Mononuclear cell (primary cell): ENCODE results near the gene WBP2. TPM values are rescaled to one million over a fixed set of nuclear protein-coding genes. Genes with fewer than 3 reads are reported as not detected.
A peak's percentile ranks its signal among the peaks of the same experiment; 100 is the strongest.
"Not testable (repeated sequence)": the region's sequence is repeated elsewhere in the genome, so short reads cannot be mapped to it uniquely, and the experiment has no call there.

Source experiments
- H3K27me3 ChIP-seq: 2 replicates; pipeline ENCODE4 v1.6.0; 2011; ENCODE audit warnings: low read length, control low read depth; ENCODE audit not compliant: insufficient read depth
- H3K4me1 ChIP-seq: 2 replicates; pipeline ENCODE4 v1.5.1; 2011; ENCODE audit warnings: mild to moderate bottlenecking, low read length, control low read depth; ENCODE audit not compliant: insufficient read depth
- H3K4me3 ChIP-seq: 2 replicates; pipeline ENCODE4 v1.5.1; 2011; ENCODE audit warnings: mild to moderate bottlenecking, low read length, moderate library complexity
- H3K9me3 ChIP-seq: 2 replicates; pipeline ENCODE4 v1.5.1; 2011; ENCODE audit warnings: low read depth, mild to moderate bottlenecking, control low read depth, low read length
- total RNA-seq: library from RNA; depleted of rRNA; stranded (reverse); fragments of >200 nt; gene quantifications from one replicate; pipeline ENCODE4 v1.2.3, GENCODE V29; 2012

WBP2 gene
- total RNA-seq, 1 donor: 30.5 TPM

DNA sequence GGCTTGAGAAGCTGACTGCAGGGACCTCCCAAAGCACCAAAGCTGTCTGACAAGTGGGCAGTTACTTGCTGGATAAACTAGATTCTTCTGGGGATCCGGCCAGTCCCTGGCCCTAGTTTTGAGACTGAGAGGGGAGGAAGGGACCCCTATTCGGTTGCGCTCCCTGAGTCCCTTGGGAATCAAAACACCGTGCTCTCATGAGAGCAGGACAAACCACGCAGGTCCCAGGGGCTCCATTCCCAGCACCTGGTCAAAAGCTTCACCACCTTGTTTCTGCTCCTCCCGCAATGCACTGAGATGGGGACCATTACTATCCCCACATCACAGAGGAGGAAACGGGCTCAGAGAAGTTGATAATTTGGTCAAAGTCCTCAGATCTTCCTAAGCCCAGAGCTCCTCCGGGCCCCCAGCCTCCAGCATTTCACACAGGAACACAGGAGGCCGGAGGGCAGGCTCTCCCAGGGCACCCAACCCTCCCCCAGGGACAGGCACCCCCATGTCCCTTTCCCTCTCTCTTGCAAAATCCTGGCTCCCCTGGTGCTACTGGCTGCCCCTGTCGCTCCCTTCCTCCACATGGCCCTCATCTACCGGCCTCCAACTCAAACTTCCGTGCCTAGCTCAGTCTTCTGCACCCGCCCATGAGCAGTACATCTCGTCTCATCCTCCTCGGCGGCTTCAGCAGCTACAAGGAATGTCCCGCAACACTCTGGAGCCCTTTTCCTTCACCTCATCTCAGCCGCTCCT is 38.3 kb upstream of the WBP2 start:
- H3K4me1 ChIP-seq: peaks cover 20% of the 10 kb centered on the region
- H3K9me3 ChIP-seq: no peaks in the 10 kb centered on the region
- no peaks in the 10 kb centered on the region for H3K27me3 ChIP-seq
- H3K4me3 ChIP-seq: no peak overlapping the region

DNA sequence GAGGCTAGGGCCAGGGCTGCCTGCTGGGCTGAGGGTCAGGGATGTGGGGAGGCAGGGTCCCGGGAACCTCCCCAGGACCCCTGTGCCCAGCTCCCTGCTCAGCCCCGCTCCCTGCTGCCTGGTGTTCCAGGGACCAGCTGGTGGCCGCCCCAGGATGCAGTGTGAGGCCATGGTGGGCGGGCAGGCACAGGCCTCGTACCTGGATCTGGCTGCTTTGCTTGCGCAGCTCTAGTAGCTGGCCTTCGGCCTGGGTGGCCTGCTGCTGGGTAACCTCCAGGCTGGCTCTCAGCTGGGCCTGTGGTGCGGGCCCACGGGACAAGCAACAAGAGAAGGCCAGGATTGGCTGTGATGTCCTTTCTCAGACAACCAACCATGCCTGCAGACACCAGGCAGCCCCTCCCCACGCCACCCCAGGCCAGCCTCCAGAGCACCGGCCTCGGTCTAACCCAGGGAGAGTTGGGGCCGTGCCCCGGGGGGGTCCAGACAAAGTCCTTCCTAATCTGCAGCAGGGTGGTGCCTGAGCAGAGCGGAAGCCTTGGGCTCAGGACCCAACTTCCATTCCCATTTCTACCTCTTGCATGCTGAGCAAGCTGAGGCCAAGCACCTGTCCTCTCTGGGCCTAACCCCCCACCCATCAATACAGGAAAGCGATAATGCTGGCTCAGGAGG is 37.6 kb upstream of the WBP2 start:
- Histone ChIP-seq H3K27me3 (no peaks in the 10 kb centered on the region), H3K4me3 (no peak overlapping the region), H3K4me1 (peaks cover 20% of the 10 kb centered on the region), H3K9me3 (no peaks in the 10 kb centered on the region)

DNA sequence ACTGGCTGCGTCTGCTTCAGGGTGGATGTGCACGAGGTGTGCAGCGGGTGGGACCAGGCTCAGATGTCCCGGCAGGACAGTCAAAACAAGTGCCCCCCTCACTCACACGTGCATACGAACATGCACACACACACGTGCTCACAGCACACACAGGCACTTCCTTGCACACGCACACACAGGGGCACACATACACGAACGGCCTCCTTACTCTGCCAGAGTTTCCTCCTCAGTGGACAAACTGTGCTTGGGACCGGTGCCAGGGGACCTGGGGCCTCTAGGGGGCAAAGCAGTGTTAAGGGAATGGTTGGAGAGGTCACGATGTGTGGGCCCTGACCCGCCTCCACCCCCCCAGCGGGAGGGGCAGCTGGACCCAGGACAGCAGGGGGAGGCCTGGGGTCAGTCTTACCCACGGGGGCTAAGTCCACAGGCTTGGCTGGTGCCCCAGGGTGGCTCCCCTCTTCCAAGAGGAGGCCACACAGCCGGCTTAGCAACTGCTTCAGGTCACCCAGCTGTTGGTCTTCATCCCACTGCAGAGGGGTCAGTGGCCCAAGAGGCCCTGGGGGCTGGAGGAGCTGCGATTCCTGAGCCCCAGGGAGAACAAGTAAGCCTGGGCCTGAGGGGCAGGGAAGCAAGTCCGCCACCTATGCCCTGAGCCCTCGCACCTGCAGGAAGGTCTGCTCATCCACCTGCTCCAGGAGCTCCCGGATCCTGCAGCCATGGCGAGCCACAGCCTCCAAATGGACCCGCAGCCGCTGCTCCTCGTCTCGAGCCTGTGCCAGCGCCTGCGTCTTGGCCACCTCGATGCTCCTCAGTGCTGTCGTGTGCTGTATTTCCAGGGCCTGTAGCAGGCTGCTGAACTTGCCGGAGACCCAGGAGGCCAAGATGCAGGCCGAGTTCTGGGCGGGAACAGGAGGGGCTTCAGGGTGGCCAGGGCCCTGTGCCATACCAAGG is 36.7 kb upstream of the WBP2 start:
- Histone ChIP-seq H3K4me1 (peaks cover 14% of the 10 kb centered on the region), H3K27me3 (no peaks in the 10 kb centered on the region), H3K9me3 (no peaks in the 10 kb centered on the region), H3K4me3 (no peak overlapping the region)

DNA sequence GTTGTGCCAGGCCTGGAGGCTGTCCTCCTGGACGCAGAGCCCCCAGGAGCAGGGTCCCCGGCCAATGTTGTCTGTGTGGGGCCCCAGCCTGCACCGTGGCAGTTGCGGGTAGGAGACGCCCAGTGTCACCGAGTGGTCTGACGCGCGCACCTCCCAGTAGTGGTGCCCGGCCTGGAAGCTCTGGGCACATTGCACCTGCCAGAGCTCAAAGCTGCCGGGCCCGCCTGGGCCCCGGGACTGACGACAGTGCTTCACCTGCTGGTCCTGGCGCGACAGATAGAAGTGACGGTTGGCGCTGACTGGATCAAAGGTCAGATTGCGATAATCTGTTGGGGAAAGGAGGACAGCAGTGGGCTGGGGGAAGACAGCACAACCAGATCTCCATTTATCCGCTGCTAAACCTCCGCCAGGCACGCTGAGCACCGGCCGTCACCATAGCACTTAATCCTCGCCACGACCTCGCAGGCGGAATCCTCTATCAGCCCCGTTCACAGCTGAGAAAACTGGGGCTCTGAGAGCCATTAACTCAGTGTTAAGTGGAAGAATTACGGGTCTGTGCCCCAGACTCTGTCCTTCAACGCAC is 36.0 kb upstream of the WBP2 start:
- Histone ChIP-seq H3K9me3 (no peaks in the 10 kb centered on the region), H3K4me1 (peaks cover 14% of the 10 kb centered on the region), H3K4me3 (no peak overlapping the region), H3K27me3 (no peaks in the 10 kb centered on the region)

DNA sequence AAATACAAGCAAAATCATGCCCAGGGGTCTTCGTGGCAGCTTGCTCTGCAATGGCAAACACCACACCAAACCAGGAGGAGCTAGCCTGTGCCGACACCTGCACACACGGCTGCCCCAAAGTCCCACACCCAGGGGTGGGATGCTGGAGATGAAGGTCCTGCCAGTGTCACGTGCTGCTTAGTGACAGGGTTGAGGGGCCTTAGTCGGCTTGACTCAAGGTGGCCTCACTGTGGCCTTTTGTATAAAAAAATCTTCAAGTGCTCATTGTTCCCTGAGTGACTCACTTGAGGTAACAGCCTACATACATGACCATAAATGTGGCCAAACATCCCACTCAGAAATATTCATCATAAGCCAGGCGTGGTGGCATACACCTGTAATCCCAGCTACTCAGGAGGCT is 34.3 kb upstream of the WBP2 start:
- Histone ChIP-seq H3K4me3 (no peak overlapping the region), H3K9me3 (no peaks in the 10 kb centered on the region), H3K4me1 (peaks cover 11% of the 10 kb centered on the region), H3K27me3 (no peaks in the 10 kb centered on the region)

DNA sequence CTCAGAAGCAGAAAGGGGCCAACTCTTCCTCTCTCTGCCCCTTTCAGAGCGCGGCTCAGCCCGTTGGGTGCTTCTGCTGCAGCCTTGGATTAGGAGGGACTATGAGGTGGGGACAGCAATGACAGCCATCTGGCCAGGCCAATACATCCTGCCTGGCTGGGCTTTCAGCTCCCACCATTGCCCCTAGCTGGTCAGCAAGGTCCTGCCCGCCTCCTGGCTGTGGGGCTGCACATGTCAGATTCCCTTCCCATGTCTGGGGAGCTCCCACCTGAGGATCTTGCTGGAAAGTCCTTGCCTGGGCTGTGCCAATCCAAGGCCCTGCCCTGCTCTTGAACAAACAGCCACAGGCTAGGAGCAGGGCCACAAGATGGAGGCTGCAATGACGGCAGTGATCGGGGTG is 33.3 kb upstream of the WBP2 start:
- Histone ChIP-seq H3K27me3 (no peaks in the 10 kb centered on the region), H3K4me1 (peaks cover 11% of the 10 kb centered on the region), H3K9me3 (no peaks in the 10 kb centered on the region), H3K4me3 (no peak overlapping the region)

DNA sequence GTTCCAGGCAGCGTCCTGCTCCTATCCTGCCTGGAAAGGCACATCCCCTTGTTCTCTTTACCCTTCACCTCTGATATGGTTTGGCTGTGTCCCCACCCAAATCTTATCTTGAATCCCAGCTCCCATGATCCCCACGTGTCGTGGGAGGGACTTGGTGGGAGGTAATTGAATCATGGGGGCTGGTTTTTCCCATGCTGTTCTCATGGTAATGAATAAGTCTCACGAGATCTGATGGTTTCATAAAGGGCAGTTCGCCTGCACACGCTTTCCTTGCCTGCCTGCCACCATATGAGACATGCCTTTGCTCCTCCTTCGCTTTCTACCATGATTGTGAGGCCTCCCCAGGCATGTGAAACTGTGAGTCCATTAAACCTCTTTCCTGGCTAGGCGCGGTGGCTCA is 30.7 kb upstream of the WBP2 start:
- not testable (repeated sequence) for H3K4me3 ChIP-seq, H3K27me3 ChIP-seq, H3K9me3 ChIP-seq
- peaks cover 11% of the 10 kb centered on the region for H3K4me1 ChIP-seq

DNA sequence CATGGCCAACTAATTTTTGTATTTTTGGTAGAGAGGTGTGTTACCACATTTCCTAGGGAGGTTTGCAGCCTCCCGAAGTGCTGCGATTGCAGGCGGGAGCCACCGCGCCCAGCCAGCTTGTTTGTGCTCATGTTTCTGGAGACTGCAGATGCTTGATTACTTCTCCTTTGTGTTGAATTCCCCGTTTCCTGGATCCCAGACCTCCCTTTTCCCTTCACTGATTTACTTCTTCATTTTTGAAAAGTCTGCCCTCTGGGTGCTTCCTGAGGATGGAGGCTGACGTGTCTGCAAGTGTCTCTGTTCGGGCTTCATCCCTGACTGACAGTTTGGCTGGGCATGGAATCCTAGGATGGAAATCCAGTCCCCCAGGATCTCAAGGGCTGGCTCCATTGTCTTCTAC is 30.3 kb upstream of the WBP2 start:
- H3K9me3 ChIP-seq: no peaks in the 10 kb centered on the region
- H3K4me1 ChIP-seq: peaks cover 11% of the 10 kb centered on the region
- no peaks in the 10 kb centered on the region for H3K27me3 ChIP-seq
- no peak overlapping the region for H3K4me3 ChIP-seq

DNA sequence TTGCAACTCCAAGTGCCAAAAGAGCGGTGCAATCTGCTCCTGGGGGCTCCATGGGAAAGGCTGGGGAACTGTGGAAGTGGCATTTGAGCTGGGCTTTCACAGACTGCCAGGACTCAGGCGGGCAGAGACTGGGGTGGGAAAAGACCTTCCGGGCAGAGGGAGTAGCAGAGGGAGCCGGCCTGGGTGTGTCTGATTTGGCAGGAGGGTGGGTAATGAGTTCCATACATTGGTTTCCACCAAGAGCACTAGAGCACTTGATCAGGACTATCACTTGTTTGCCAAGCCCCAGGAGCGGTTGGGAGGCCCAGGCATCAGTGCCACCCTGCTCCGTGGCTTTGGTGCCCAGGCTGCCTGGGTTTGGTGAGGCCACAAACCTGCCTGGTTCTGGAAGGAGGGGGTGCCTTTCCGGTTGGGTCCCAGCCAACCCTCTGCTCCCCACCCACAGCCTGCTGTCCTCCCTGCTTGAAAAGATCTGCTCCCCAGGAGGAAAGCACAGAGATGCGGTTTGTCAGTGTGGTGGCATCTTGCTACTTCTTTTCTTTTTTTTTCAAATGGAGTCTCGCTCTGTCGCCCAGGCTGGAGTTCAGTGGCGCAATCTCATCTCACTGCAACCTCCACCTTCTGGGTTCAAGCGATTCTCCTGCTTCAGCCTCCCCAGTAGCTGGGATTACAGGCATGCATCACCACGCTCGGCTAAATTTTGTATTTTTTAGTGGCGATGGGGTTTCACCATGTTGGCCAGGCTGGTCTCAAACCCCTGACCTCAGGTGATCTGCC is 26.7 kb upstream of the WBP2 start:
- H3K9me3 ChIP-seq: no peaks in the 10 kb centered on the region
- H3K27me3 ChIP-seq: peaks cover 11% of the 10 kb centered on the region
- peaks cover 34% of the 10 kb centered on the region for H3K4me1 ChIP-seq
- no peak overlapping the region for H3K4me3 ChIP-seq

DNA sequence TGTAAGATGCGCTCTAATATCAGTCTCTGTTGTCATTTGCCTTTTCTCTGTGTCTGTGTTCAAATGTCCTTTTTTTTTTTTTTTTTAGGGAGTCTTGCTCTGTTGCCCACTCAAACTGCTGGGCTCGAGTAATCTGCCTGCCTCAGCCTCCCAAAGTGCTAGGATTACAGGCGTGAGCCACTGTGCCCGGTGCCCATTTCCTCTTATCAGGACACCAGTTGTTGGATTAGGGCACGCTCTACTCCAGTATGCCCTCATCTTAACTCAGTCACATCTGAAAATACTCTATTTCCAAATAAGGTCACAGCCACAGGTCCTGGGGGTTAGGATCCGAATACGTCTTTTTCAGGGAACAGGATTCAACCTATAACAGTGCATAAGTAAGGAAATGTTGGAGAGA is 25.1 kb upstream of the WBP2 start:
- no peak overlapping the region for H3K4me3 ChIP-seq

DNA sequence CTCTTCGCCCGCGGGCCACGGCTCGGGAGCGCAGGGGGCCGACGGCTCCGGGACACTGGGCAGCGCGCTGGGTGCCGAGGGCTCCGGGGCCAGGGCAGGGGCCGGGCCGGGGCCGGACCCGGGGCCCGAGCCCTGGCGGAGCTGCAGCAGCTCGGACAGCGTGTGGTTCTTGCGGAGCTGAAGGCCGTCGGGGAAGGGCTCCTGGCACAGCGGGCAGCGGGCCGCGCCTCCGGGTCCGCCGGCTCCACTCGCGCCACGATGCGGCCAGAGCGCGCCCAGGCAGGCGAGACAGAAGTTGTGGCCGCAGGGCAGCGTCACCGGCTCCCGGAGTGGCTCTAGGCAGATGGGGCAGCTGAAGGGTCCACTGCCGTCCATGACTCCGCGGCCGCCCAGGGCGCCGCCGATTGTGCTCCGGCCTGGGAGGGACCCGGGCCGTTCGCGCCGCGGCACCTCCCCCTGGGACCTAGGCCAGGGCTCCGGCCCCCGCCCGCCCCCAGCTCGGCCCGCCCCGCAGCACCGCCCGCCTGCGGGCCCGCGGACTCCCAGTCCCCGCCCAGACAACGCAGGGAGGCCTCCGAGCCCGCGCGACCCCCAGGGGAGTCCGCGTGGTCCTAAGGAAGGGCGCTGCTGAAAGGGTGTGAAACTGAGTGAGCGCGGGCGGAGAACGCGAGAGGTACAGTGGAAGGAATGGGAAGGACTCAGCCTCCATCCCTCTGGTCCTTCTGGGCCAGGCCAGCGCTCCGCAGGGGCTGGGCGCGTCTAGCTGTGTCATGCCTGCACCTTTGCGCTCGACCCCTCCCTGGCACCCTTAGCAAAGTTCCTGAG is 23.3 kb upstream of the WBP2 start, which contains the start of gene TRIM47:
Gene TRIM47 (minus strand): TSS at position 408 of the 825 bp plus-strand sequence. CDS start 33 bp downstream, at position 375.
- H3K4me1 ChIP-seq: peaks cover 39% of the 10 kb centered on the region

More for the DNA sequence above, 25.1 kb upstream of the WBP2 start:
- Histone ChIP-seq H3K27me3 (peaks cover 11% of the 10 kb centered on the region), H3K4me1 (peaks cover 43% of the 10 kb centered on the region), H3K9me3 (no peaks in the 10 kb centered on the region)

DNA sequence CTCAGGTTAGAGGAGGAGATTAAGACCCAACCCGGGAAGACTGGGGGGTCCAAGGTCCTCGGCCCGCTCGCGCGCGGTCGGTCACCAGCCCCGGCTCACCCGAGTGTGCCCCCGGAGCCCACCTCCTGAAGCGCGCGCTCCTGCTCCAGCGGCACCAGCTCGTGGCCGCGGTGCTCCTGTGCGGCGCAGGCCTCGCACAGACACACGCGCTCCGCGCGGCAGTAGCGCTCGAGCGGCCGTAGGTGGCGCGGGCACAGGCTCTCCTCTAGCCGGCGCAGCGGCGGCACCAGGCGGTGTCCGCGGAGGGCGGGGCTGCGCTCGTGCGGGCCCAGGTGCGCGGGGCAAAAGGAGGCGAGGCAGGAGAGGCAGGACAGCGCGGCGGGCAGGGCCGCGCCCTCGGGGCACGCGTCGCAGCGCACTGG is 22.6 kb upstream of the WBP2 start:
- no peaks in the 10 kb centered on the region for H3K9me3 ChIP-seq
- peaks cover 11% of the 10 kb centered on the region for H3K27me3 ChIP-seq
- H3K4me1 ChIP-seq: peaks cover 43% of the 10 kb centered on the region
- H3K4me3 ChIP-seq: peak overlapping the region; percentile 23

More for the DNA sequence above, 23.3 kb upstream of the WBP2 start, which contains the start of gene TRIM47:
- peak within 1 kb of the TSS; percentile 23 for H3K4me3 ChIP-seq
- no peaks in the 10 kb centered on the region for H3K9me3 ChIP-seq
- peaks cover 11% of the 10 kb centered on the region for H3K27me3 ChIP-seq

DNA sequence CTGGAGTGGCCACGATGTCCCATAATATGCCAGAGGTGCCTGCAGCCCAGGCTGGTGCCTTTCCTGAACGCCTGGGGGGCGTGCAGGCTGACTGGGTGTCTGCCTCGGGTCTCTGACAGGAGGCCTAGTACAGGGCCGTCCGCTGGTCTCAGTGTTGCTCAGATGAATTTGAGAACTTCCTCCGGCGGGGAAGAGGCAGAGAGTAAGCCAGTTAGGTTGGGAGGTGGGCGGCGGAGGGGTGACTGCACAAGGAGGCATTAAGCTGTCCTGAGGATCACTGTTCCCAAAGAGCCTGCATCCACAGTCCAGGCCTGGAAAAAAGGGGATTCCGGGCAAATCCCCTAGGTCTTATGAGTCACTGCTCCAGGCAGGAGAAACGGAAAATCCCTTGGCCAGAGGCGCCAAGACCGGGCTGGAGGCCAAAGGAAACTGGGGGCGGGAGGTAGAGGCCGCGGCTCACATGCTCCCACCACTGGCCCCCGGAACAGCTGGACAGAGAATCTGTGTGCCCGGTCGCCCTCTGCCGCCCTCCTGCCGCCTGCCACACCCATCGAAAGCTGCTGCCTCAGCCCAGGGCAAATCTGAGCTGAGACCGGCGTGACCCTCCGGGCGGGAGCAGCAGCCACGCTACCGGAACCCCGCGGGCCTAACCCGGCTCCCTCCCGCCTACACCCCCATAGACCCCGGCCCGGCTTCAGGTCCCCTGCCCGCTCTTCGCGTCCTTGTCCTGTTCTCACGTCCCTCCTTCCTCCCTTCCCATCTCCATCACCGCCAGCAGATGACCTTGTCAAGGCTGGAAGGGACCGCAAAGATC is 22.0 kb upstream of the WBP2 start:
- H3K9me3 ChIP-seq: no peaks in the 10 kb centered on the region
- peaks cover 49% of the 10 kb centered on the region for H3K4me1 ChIP-seq
- peaks cover 11% of the 10 kb centered on the region for H3K27me3 ChIP-seq
- H3K4me3 ChIP-seq: peak overlapping the region; percentile 23
